Vagina (tissue), 2 donors: ENCODE results near the gene ELMO1. TPM values are rescaled to one million over a fixed set of nuclear protein-coding genes. Genes with fewer than 3 reads are reported as not detected.
A peak's percentile ranks its signal among the peaks of the same experiment; 100 is the strongest.

ENCODE experiments used
- DNase-seq, 2 donors: peaks; one replicate each; pipeline ENCODE4 v3.0.0-alpha.2; 2017; ENCODE audit errors: extremely low spot score in 2 of 2
- H3K27ac ChIP-seq: fragments of 200-600 bp; sonication (generic); one replicate; pipeline ENCODE4 v1.5.1; 2019
- H3K27me3 ChIP-seq: fragments of 200-600 bp; sonication (generic); one replicate; pipeline ENCODE4 v1.5.1; 2019
- H3K36me3 ChIP-seq, 2 donors: fragments of 200-600 bp; sonication (generic); one replicate each; pipeline ENCODE4 v1.5.1; 2017 to 2019
- H3K4me1 ChIP-seq: fragments of 200-600 bp; sonication (generic); one replicate; pipeline ENCODE4 v1.5.1; 2019
- H3K4me3 ChIP-seq, 2 donors: fragments of 200-600 bp; sonication (generic); 1 replicate in 1 of 2; 2 replicates in 1 of 2; pipeline ENCODE4 v1.5.1; 2016 to 2019
- H3K9me3 ChIP-seq: fragments of 200-600 bp; sonication (generic); one replicate; pipeline ENCODE4 v1.5.1; 2019
- POLR2A ChIP-seq, 2 donors: fragments of 450-650 bp; IDR thresholded peaks; one replicate each; pipeline ENCODE4 v1.6.1; 2017; ENCODE audit warnings: antibody characterized with exemption in 2 of 2, mild to moderate bottlenecking in 2 of 2, moderate library complexity in 2 of 2
- POLR2AphosphoS5 ChIP-seq, 2 donors: sonication (generic); formaldehyde crosslinking; IDR thresholded peaks; one replicate each; pipeline ENCODE4 v1.9.0; 2017; ENCODE audit warnings: antibody characterized with exemption in 2 of 2, mild to moderate bottlenecking in 2 of 2, low read depth in 1 of 2; ENCODE audit not compliant: insufficient read depth in 1 of 2
- intact Hi-C: fragments of 100-400 bp; cut with DNase I; formaldehyde crosslinking; loops from one replicate; pipeline ENCODE4 v1.15.1; 2023
- total RNA-seq: library from RNA; depleted of rRNA; stranded (reverse); fragments of >200 nt; gene quantifications from one replicate; pipeline ENCODE4 v1.2.3, GENCODE V29; 2016
- TF ChIP-seq, protein P1 (sequence below), 3 experiments: fragments of 450-650 bp in 2 of 3; fragments of 200-600 bp in 1 of 3; sonication (generic) in 1 of 3; IDR thresholded peaks; one replicate each; pipeline ENCODE4 v1.5.1; 2017 to 2019; ENCODE audit warnings: antibody characterized with exemption in 3 of 3, mild to moderate bottlenecking in 2 of 3, moderate library complexity in 2 of 3

The ELMO1 gene
- total RNA-seq, 1 donor from 2014 or later: 74.4 TPM

DNA sequence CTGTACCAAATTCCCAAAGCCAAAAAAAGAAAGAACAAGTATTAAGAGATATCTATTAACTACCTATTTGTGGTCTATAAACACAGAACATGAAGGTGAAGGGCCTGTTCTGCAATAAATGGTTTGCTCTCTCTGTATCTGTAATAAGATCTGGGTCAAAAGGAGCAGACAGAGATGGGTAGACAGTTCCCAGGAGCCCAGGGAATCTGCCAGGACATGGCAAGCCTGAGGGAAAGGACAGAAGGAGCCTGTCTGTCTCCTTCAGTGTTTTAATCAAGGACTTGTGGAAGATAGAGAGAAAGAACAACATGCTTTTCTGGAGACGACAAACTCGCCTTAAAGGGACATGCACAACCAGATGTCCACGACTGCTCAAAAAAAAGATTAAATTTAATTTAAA is 165.7 kb downstream of the ELMO1 start:
- Histone ChIP-seq H3K27me3 (no peaks in the 10 kb centered on the region), H3K36me3 (no peaks in the 10 kb centered on the region), H3K27ac (peak overlapping the region; percentile 36), H3K9me3 (no peaks in the 10 kb centered on the region), H3K4me3 (no peak overlapping the region), H3K4me1 (peaks cover 59% of the 10 kb centered on the region)
- intact Hi-C loops: loop anchor here (10.0 kb wide), 1 partner anchor 162 kb away; the partner anchor contains the start of gene ELMO1
- TF ChIP-seq POLR2AphosphoS5 (IDR thresholded peaks at IDR 0.05; ENCODE audit: insufficient read depth in 1 of 2, low read depth in 1 of 2) (no peak), POLR2A (IDR thresholded peaks at IDR 0.05) (no peak)
- TF ChIP-seq, protein P1, sequence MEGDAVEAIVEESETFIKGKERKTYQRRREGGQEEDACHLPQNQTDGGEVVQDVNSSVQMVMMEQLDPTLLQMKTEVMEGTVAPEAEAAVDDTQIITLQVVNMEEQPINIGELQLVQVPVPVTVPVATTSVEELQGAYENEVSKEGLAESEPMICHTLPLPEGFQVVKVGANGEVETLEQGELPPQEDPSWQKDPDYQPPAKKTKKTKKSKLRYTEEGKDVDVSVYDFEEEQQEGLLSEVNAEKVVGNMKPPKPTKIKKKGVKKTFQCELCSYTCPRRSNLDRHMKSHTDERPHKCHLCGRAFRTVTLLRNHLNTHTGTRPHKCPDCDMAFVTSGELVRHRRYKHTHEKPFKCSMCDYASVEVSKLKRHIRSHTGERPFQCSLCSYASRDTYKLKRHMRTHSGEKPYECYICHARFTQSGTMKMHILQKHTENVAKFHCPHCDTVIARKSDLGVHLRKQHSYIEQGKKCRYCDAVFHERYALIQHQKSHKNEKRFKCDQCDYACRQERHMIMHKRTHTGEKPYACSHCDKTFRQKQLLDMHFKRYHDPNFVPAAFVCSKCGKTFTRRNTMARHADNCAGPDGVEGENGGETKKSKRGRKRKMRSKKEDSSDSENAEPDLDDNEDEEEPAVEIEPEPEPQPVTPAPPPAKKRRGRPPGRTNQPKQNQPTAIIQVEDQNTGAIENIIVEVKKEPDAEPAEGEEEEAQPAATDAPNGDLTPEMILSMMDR (IDR thresholded peaks at IDR 0.05): no peak
- DNase-seq: no peak

DNA sequence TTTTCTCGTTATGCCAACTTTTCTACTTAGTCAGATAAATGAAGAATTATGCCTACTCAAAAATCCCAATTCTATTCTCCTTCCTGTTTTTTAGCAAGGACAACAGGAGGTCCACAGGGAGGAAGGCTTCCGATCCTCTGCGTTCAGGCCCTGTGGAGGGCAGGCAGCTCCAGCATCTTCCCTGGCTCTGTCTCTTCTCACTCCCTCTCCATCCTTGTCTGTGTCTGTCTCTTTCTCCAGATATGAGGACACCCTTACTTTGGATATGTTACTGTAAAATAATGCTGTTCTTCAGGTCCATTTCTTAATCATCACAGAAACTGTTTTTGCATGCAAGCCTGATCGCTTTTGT is 166.6 kb downstream of the ELMO1 start:
- TF ChIP-seq, protein P1 (IDR thresholded peaks at IDR 0.05): no peak
- TF ChIP-seq POLR2A (IDR thresholded peaks at IDR 0.05) (no peak), POLR2AphosphoS5 (IDR thresholded peaks at IDR 0.05; ENCODE audit: insufficient read depth in 1 of 2, low read depth in 1 of 2) (no peak)
- intact Hi-C loops: loop anchor here (10.0 kb wide), 1 partner anchor 163 kb away; the partner anchor contains the start of gene ELMO1
- H3K4me1 ChIP-seq: peaks cover 54% of the 10 kb centered on the region
- H3K9me3 ChIP-seq: no peaks in the 10 kb centered on the region
- no peak overlapping the region for H3K4me3 ChIP-seq
- no peak for DNase-seq
- no peaks in the 10 kb centered on the region for H3K27me3 ChIP-seq
- no peaks in the 10 kb centered on the region for H3K36me3 ChIP-seq
- H3K27ac ChIP-seq: no peak overlapping the region

DNA sequence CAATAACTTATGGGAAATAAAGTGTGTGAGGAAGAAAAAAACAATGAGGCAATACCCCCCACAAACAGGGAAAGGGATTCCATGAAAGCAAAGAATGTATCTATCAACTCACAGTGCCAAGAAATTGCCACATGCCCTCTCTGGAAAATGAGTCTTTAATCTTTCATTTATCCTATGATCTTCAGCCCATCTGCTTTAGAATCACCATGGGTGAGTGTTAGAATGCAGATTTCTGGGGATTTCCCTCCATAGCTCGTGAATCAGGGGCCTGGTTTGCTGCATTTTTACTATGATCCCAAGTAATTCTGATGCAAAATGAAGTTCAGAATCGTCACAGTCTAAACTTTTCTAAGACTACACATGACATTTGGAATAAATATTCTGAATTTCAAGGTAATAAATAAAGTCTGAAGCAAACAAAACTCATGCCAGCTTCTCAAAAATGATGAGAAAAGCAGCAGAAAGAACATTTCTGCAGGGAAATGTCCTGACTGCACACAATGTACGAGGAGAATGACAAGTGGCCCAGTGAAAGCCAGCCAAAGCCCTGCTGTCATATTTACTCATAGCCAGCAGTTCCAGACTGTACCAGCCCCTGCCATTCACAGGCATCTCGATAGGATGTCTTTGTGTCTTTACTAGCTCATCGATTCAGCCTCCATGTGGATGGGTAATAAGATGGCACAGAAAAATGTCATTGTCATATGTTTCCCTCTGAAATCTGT is 167.1 kb downstream of the ELMO1 start:
- H3K27ac ChIP-seq: no peak overlapping the region
- no peaks in the 10 kb centered on the region for H3K36me3 ChIP-seq
- peaks cover 48% of the 10 kb centered on the region for H3K4me1 ChIP-seq
- DNase-seq: peak in 1 of 2 donors; percentile 29
- TF ChIP-seq, protein P1 (IDR thresholded peaks at IDR 0.05): no peak
- no peak for TF ChIP-seq POLR2A (IDR thresholded peaks at IDR 0.05)
- TF ChIP-seq POLR2AphosphoS5 (IDR thresholded peaks at IDR 0.05; ENCODE audit: insufficient read depth in 1 of 2, low read depth in 1 of 2): no peak
- H3K9me3 ChIP-seq: no peaks in the 10 kb centered on the region
- no peak overlapping the region for H3K4me3 ChIP-seq
- intact Hi-C loops: loop anchor here (10.0 kb wide), 1 partner anchor 163 kb away; the partner anchor contains the start of gene ELMO1
- H3K27me3 ChIP-seq: no peaks in the 10 kb centered on the region

DNA sequence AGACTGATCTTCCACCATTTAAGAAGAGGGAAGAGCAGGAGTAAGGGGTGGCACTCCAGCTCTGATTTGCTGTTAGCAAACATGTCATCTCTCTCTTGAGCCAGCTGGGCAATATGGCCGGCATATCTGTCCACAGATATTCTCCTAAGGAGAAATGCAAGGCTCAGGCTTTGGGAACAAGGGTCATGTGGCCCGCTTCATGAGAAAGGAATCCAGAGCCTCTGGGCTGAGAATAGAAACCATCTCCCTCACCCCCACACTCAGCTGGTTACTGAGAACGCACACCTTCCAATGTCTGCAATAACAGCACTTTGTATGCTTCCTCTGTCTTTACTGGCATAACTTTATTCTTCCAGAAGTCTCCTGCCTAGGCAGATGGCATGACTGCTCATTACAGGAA is 171.2 kb downstream of the ELMO1 start:
- Histone ChIP-seq H3K9me3 (no peaks in the 10 kb centered on the region), H3K4me3 (no peak overlapping the region), H3K27ac (no peak overlapping the region), H3K36me3 (no peaks in the 10 kb centered on the region), H3K27me3 (no peaks in the 10 kb centered on the region), H3K4me1 (peaks cover 8% of the 10 kb centered on the region)
- intact Hi-C loops: no loop called here
- DNase-seq: peak in 1 of 2 donors; percentile 22
- TF ChIP-seq POLR2AphosphoS5 (IDR thresholded peaks at IDR 0.05; ENCODE audit: insufficient read depth in 1 of 2, low read depth in 1 of 2) (no peak), POLR2A (IDR thresholded peaks at IDR 0.05) (no peak)
- TF ChIP-seq, protein P1 (IDR thresholded peaks at IDR 0.05): no peak

DNA sequence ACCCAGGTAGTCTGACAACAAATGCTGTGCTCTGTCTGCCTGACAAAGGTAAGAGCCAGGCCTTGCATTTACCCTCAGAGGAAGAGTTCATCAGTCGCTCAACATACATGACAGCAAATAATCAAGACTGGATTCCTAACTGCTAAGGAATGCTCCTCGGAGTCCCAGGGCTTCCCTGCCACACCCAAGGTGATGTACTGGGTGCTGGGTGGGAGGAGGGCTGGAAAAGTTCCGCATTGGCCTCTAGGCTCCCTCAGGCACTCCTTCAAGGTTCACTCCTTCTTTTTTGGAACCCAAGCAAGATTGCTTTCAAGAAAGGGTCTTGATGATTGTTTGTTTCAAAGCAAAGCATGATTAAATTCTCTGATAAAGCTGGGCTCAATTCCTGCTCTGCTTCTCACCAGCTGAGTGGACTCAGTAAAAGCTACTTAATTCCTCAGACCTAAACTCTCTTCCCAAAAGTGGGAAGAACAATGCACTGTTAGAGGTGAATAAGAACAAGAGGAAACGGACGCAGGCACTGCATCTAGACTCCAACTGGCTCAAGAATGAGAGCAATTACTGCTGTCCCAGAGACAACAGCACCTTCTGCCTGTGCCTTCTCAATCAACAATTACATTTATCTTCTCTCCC is 173.5 kb downstream of the ELMO1 start:
- Histone ChIP-seq H3K27me3 (no peaks in the 10 kb centered on the region), H3K4me3 (no peak overlapping the region), H3K9me3 (no peaks in the 10 kb centered on the region), H3K27ac (no peak overlapping the region), H3K4me1 (no peaks in the 10 kb centered on the region), H3K36me3 (no peaks in the 10 kb centered on the region)
- intact Hi-C loops: no loop called here
- peak; percentile 1 to 58 for DNase-seq
- TF ChIP-seq POLR2AphosphoS5 (IDR thresholded peaks at IDR 0.05; ENCODE audit: insufficient read depth in 1 of 2, low read depth in 1 of 2) (no peak), POLR2A (IDR thresholded peaks at IDR 0.05) (no peak)
- TF ChIP-seq, protein P1 (IDR thresholded peaks at IDR 0.05): no peak
